GM21786 (cell line): ENCODE measurements around the gene ROR2.

Experiments
- ATAC-seq: cut with Tn5 transposase; IDR thresholded peaks from one replicate; pipeline ENCODE4 v1.9.1; 2021; ENCODE audit not compliant: unreplicated experiment

ROR2 gene

DNA sequence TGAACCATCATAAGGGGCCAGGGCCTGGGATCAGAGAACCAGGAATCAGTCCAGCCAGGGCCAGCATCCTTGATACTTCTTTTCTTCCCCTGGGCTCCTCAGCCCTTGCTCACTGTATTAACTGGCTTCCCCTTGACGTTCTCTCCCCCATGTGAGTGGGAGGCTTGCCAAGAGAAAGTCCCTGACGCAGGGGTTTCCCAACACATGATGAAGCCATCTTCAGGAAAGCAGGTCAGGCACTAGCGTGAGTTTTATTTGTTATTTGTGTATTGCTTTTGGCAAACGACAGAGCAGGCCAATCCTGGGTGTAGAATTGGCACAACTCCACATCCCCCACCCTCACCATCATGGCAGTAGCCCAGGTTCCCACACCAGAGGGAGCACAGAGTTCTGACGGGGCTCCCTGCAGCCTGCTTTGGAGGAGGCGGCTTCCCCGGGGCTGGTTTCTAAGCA, 360.9 kb downstream of the ROR2 start:
- ATAC-seq: no peak

DNA sequence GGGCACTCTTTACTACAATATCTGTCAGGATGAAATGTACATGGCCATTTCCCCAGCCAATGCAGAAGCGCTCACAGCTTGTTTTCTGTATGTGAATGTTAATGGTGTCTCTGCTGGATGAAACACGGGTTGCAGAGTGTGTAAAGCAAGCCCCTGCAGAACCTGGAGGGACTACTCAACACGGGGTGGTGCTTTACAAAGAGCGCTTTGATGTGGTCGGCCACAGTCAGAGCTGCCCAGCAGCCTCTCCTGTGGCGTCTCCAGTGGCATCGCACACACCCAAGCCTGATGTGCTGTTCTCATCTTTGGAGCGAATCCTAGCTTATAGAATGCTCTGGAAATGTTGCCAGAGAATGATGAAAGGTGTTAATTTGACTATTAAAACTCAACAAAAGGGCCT, 363.7 kb downstream of the ROR2 start:
- no peak for ATAC-seq

DNA sequence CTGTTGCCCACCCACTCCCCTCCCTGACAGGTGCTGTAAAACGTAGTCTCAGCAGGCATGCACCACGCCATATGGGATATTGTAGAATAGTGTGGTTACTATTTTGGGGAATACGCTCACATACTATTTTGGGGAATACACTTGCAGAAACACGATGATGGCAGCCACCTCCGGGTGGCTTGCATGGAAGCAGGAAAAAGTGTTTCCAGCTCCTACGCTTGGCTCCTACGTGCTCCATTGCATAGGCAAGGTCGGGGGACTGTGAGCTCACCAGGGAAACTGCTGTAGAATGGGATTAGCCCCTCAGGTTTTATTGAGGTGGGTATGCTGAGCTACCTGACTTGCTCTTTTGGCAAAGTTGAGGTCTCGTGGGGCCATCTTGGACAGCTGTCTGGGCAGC, 366.1 kb downstream of the ROR2 start:
- no peak for ATAC-seq

DNA sequence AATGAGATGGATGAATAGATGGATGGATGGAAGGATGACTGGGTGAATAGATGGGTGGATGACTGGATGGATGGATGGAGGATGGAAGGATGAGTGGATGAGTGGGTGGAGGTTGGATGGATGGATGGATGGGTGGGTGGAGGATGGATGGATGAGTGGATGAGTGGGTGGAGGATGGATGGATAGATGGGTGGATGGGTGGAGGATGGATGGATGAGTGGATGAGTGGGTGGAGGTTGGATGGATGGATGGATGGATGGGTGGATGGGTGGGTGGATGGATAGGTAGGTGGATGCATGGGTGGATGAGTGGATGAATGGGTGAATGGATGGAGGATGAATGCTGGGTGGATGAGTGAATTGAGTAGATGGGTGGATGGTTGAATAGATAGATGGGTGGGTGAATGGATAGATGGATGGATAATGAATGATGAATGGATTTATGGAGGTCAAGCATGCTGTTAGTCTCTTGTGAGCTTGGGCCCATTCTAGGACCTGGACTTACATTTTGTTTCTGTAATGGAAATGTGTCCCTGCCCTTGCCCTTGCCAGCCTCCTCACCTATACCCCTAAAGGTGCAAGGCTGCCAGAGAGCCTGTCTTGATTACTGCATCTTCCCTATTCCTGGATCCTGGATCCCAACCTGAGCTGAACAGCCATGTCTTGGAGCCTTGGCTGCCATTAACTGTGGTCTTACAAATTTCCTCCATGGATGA, 366.7 kb downstream of the ROR2 start:
- ATAC-seq: no peak

DNA sequence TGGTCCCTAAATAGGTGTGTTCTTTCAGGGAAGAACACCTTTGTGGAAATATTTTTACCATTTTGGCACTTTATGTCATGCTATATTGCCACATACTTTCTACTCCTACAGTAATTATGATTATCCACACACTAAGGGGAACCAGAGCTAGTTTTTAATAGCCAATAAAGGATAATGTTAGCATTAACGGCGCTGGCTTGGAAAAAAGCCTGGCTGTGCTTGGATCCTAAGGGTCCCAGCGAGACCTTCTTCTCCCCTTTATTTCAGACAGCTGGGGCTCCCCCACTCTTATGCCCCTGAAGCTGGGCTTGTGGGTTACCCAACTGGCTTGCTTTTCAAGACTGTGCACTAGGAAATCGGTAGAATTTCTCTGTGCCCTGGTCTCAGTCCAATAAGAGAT, 367.8 kb downstream of the ROR2 start:
- ATAC-seq: no peak

DNA sequence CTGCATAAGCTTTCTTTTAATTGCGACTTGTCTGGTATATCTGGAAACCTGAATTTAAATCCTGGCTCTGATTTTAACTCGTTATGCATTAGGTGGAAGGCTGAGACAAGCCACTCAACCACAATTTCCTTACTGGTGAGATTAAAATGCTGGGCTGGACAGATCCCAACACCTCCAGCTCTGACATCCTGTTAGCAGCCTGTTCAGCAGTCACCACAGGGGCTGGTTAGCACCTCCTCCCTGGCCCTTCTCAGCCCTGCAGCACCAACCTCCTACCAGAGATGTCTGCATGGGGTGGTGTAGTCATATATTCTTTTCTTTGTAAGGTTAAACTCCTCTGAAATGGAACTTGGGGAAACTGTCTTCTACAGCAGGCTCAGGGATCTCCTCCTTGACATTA, 369.9 kb downstream of the ROR2 start:
- no peak for ATAC-seq

DNA sequence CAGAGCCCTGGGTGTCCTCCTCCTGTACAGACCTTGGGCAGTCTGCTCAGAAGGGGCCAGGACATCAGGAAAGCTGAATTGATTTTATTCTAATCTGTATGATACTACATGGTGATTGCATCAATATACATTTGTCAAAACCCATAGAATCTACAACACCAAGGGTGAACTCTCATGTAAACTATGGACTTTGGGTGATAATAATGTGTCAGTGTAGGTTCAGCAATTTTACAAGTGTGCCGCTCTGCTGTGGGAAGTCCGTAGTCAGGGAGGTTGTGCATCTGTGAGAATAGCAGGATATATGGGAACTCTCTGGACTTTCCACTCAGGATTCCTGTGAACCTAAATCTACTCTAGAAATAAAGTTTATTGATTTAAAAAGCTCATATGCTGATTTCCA, 371.1 kb downstream of the ROR2 start:
- ATAC-seq: no peak

DNA sequence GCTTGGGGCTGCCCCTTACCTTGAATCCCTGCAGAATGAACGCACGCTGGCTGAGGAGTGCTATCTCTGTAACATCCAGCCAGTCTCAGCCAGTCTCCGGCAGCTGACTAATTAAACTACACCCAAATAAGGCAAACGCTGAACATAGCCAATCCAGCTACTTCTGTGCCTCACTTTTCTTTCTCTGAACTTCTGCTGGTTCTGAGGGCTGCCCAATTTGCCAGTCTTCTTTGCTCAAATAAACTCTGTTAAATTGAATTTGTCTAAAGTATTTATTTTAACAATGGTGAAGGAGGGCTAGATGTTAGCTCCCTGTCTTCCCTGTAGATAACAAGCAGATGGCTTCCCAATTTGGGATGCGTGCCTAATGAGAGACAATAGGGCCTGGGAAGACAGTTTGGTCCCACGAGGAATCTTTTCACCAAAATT, 372.4 kb downstream of the ROR2 start:
- no peak for ATAC-seq

DNA sequence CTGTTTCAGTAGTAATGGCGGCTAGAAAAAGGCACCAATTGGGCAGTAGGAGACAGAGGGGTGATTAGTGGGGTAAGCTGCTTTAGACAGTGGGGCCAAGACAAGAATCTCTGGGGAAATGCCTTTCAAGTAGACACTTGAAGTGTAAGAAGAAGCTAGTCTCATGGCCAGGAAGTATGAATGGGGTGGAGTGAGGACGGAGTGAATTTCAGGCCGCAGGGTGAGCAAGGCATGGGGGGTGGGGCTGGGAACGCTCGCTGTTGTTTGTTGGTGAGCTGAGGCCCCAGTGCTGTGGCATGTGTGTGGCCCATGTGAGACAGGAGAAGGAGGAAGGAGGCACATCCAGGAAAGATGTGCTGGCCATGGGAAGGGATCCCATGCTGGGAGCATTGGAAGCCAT, 377.2 kb downstream of the ROR2 start:
- no peak for ATAC-seq

DNA sequence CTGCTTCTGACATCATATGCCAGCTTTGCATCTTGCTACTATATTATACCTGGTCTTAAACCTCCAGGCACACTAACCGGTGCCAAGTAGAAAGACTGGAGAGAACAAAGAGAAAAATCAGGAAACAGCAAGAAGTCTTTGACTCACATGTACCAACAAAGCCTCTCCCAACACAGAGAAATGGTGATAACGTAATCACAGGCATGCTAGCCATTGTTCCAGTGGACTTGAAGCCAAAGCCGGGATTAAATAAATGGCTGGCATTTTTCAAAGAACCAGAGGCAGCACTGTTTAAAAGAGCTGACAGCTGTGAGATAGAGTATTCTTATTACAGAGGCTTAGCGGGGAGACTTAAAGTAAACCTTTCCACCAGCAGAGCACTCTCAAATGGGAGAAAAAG, 378.0 kb downstream of the ROR2 start:
- ATAC-seq: no peak

DNA sequence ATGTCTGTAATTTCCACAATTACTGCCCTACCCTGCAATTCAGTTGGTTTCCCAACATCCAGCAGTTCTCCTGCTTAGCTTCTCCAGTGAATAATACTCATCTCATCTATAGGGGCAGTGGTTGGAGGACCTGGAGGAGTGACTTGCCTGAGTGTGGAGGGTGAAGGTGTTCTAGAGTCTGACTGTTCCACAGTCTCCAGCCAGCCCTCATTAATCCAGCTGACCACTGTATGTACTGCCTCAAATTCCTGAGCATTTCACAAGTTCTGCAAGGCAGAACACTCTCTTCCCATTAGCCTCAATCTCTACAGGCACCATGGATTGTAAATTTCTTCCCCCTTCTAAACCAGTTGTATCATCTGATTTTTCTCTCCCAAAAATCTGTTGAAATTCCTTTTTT, 379.0 kb downstream of the ROR2 start:
- ATAC-seq: no peak

DNA sequence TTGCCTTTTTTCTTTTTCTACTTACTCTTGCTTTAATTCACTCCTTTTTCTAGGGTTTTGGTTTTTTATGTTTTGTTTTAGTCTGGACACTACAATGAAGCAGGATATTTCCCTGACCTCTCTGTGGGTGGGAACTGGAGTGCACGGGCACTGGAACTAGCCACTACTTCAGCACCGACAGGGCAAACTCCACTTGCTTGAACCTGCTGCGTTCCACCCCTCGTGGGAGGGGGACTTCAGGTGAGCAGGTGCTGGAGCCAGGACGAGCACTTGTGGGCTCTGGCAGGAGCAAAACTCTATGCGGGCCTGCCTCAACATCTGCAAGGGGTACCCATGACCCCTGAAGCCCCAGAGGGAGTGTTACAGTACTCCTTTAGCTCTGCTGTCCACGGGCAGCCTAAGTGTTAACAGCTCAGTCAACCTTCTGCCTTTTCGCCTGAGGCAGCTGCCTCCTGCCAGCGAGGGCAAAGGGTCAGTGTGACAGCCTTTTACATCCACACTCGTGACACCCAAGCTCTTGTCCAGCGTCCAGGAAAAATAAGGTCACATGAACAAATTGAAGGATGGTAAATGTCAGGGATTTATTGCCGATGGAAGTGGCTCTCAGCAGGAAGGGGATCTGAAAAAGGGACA, 382.3 kb downstream of the ROR2 start:
- no peak for ATAC-seq

DNA sequence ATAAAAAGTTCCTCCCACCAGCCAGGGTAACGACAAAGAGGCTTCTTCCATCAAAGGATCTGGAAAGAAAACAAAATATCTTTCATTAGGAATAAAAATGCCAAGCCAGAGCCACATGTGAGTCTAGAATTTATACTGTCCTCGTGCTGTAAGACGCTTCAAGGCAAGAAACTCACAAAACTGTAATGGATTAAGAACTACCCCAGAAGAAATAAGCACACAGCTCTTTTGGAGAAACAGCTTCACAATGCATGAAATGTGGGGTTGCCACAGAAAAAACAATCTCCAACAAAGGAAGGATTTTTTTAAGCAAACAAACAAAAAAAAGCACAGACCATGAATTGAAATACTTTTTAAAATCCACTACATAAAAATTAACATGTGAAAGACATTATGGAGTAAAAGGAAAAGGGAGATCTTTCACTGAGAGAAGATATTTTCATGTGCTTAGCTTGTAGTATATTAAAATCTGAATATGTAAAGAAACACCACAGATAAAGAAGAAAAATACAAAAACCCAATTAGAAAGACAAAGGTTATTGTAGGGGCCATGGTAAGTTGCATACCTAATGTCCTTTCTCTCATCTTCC, 385.9 kb downstream of the ROR2 start:
- no peak for ATAC-seq

DNA sequence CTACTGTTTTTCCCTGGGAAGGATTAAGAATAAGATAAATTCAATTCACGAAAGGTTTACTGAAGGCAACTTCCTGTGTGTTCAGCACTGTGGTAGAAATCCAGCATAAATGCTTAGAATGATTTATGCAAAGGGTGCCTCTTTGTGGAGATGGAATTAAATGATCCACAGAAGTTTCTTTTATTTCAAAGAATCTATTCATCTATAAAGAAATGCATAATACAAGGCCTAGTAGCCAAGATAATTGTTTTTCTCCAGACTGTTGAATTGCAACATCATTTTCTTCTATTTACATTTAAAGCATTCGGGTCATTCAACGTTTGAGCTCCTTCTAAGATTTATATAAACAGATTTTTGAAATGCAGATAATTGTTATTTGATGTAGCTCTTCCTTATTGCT, 387.6 kb downstream of the ROR2 start:
- no peak for ATAC-seq

DNA sequence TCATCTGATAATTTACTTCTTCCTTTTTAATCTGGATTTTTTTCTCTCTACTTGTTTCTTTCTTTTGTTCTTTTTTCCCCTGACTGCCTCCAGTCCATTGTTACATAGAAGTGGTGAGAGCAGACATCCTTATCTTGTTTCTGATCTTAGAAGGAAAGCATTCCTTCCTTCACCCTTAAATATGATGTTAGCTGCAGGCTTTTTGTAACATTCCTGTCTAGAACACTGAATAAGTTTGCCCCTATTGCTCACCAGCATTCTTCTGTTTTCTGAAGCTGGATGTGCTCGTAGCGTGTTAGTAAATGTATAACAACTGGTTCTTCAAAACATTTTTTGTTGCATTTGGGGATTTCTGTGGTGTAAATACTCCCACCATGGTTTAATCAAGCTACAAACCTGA, 389.7 kb downstream of the ROR2 start:
- ATAC-seq: no peak

DNA sequence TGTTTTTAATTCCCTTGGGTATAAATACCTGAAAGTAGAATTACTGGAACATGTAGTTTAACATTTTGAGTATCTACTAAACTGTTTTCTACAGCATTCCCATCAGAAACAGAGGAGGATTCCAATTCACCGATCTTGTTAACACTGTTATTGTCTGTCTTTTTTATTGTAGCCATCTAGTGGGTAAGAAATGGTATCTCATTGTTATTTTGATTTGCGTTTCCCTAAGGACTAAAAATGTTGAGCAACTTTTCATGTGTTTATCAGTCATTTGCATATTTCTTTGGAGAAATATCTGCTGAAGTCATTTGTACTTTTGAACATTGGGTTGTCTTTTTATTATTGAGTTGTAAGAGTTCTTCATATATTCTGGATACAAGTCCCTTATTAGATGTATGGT, 391.1 kb downstream of the ROR2 start:
- no peak for ATAC-seq

DNA sequence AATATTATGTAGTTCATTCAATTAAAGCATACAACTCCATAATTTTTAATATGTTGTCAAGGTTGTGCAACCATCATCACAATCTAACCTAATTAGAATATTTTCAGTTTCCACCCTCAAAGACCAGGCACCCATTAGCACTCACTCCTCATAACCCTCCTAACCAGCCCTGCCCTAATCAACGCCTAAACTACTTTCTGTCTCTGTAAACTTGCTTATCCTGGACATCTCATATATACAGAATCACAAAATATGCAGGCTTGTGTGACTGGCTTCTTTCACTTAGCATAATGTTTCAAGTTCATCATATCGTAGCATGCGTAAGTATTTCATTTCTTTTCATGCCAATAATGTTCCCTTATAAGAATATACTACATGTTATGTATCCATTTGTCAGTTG, 391.6 kb downstream of the ROR2 start:
- no peak for ATAC-seq

DNA sequence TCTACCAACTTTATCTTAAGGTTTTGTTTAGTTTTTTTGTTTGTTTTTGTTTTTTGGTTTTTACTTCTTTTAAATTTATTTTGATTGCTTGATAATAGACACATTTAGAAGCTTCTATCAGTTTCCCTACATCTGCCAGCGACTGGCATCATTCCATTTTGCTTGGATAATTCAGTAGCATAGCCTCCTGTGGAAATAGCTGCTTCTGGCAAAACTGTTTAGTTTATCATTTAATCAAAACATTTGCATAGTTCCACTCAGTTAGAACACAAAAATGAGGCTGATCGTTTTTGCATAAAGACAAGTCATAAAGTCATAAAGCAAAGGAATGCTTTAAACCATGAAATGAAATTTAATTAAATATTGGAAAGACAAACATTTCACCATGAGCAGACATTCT, 392.7 kb downstream of the ROR2 start:
- no peak for ATAC-seq

DNA sequence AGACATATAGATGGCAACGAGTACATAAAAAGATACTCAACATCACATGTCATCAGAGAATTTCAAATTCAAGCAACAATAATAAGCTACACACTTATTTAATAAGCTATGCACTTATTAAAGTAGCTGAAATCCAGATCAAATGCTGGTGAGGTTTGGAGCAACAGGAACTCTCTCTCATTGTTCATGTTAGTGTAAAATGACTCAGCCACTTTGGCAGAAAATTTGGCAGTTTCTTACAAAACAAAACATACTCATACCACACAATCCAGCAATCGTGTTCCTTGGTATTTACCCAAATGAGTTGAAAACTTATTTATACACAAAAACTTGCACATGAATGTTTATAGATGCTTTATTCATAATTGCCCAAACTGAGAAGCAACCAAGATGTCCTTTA, 394.9 kb downstream of the ROR2 start:
- no peak for ATAC-seq

DNA sequence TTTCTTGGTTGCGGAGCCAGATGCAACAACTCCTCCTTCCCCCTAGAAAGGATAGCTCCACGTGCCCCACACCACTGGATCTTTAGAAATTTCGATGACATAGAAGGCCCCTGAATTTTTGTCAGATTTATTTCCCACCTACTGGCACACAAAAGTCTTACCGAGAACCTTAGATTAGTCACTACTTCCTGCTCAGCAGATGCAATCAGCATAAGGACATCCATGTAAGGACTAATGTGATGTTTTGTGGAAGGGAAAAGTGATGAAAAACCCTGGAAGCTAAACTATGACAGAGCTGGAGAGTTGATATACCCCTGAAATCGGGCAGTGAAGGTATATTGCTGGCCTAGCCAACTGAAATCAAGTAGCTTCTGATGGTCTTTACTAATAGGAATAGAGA, 400.9 kb downstream of the ROR2 start:
- no peak for ATAC-seq

DNA sequence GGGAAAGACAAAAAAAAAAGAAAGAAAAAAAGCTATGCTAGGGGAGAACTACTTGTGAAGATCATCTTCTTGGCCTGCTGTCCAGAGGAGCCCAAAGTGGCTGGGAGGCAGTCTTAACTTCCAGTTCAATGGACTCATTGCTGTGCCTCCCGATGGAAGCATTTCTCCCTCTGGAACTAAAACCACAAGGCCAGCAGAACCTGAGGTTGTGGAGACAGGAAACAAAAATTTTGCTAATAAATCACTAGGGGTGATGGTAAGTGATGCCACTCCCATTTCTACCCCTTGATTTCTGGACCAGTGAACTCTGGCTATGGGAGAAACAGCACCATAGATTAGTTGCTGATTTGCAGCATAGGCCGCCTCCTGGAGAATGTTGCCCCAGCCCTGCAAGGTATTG, 402.9 kb downstream of the ROR2 start:
- ATAC-seq: no peak

DNA sequence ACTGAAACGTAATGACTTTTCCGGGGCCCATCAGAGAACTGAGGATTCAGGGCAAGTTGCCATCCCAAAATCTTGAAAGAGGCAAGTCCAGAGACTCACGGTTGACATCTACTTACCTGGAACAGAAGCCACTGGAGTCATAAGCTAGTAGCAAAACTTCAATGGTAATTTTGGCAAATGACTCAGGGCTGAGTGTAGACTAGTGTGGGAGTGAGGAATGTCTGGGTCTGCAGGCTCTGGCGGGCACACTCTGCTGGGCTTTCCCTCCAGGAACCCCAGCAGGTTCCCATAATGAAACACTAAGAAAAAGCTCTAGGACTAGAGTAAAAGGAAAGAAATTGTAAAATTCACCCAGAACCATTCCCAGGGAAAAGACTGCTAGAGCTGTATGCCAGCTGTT, 403.5 kb downstream of the ROR2 start:
- no peak for ATAC-seq

DNA sequence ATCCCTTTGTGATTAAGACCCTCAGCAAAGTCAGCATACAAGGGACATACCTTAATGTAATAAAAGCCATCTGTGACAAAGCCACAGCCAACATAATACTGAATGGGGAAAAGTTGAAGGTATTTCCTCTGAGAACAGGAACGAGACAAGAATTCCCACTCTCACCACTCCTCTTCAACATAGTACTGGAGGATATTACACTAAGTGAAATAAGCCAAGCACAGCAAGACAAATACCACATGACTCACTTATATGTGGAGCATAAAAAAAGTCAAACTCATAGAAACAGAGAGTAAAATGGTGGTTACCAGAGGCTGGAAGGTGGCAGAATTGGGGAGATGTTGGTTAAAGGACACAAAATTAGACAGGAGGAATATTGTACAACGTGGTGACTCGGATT, 408.3 kb downstream of the ROR2 start:
- no peak for ATAC-seq
